Activated T-helper 17 cell treated with anti-CD3 and anti-CD28 coated beads, Interleukin-2, amount 50 U/mL, for 72 hours (primary cell): Measurements from ENCODE around the gene NEK7. TPM values are rescaled to one million over a fixed set of nuclear protein-coding genes. Genes with fewer than 3 reads are reported as not detected.
A peak's percentile ranks its signal among the peaks of the same experiment; 100 is the strongest.

Experiments used
- ATAC-seq: fragments of 150-1000 bp; cut with Tn5 transposase; replicated peaks from 2 replicates; pipeline ENCODE4 v1.10.0; 2021; ENCODE audit warnings: mild to moderate bottlenecking, moderate library complexity
- H3K27ac Mint-ChIP-seq: one replicate; pipeline ENCODE4 v1.8.0; 2022; ENCODE audit warnings: mixed read lengths
- H3K27me3 Mint-ChIP-seq: one replicate; pipeline ENCODE4 v1.8.0; 2022; ENCODE audit warnings: mixed read lengths
- H3K36me3 Mint-ChIP-seq: one replicate; pipeline ENCODE4 v1.8.0; 2022; ENCODE audit warnings: low read depth, mild to moderate bottlenecking, mixed read lengths
- H3K4me1 Mint-ChIP-seq: one replicate; pipeline ENCODE4 v1.8.0; 2022; ENCODE audit warnings: mixed read lengths
- H3K4me3 Mint-ChIP-seq: one replicate; pipeline ENCODE4 v1.8.0; 2022; ENCODE audit warnings: mild to moderate bottlenecking, mixed read lengths
- H3K9me3 Mint-ChIP-seq: one replicate; pipeline ENCODE4 v1.8.0; 2022; ENCODE audit warnings: mixed read lengths
- total RNA-seq, 2 donors: library from RNA; stranded (reverse); gene quantifications; one replicate each; pipeline ENCODE4 v1.2.3, GENCODE V29; 2022

Gene NEK7
- total RNA-seq, 2 donors from 2014 or later, result 64.3 to 76.9 TPM

DNA sequence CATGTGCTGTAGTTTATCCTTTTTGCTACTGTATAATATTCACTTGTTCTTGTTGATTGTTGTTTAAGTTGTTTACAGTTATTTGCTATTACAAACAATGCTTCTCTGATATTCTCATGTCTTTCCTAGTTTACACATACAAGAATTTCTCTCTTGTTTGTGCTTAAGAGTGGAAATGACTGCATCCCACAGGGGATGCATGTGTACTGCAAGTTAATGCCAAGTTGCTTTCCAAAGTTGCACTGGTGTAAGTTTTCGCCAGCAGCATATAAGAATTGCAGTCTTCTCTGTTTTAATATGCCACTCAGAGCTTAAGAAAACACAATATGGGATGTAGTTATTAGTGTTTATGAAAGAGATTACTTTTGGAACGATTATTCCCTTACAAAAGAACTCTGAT lies 97.7 kb downstream of the NEK7 start:
- peaks cover 9% of the 10 kb centered on the region for H3K36me3 Mint-ChIP-seq
- H3K27ac Mint-ChIP-seq, result no peak overlapping the region
- no peaks in the 10 kb centered on the region for H3K9me3 Mint-ChIP-seq
- peaks cover 32% of the 10 kb centered on the region for H3K4me1 Mint-ChIP-seq
- no peak overlapping the region for H3K4me3 Mint-ChIP-seq
- ATAC-seq, result no peak
- H3K27me3 Mint-ChIP-seq, result no peaks in the 10 kb centered on the region

DNA sequence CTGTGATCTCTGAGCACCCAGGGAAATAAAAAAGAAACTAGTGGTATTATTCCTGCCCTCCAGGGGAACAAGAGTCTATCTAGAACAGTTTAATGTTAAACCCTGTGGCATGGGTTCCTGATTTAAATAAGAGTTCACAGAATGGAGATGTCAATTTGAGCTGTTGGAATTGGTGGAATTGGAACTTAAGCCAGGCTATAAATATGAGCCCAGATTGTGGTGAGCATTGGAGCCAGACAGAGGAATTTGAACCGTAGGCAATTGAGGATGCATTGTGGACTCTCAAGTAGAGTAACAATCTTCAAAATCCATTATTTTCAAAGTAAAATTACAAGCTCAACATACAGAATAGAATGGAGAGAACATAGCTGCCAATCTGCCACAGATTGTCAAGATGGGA lies 98.2 kb downstream of the NEK7 start:
- ATAC-seq, result no peak
- Mint-ChIP-seq H3K9me3 (no peaks in the 10 kb centered on the region), H3K27ac (no peak overlapping the region), H3K4me1 (peaks cover 36% of the 10 kb centered on the region), H3K36me3 (peaks cover 9% of the 10 kb centered on the region), H3K4me3 (no peak overlapping the region), H3K27me3 (no peaks in the 10 kb centered on the region)

GRCh38 chr1:198255784-198256183 lies 99.0 kb downstream of the NEK7 start:
- Mint-ChIP-seq H3K27ac (no peak overlapping the region), H3K4me3 (no peak overlapping the region), H3K27me3 (no peaks in the 10 kb centered on the region), H3K4me1 (peaks cover 41% of the 10 kb centered on the region), H3K9me3 (no peaks in the 10 kb centered on the region), H3K36me3 (peaks cover 9% of the 10 kb centered on the region)
- no peak for ATAC-seq

DNA sequence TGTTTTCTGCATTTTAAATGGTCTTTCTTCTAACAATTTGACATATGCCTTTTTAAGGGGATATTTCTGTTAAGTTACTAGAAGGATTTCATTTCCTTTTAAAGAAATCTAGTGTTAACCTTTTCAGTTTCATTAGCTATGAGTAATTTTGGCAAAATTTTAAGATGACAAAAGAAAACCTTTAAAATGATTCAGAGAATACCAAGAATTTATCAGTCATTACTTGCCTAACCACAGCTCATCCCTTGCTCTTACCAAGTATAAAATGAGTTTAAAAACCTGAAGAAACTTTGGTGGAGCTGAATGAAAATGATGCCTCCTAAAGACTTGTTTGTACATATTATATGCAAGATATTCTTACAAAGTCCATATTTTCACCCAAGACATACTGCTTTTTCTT lies 101.7 kb downstream of the NEK7 start:
- peak; percentile 81 for ATAC-seq
- Mint-ChIP-seq H3K4me3 (peak overlapping the region; percentile 57), H3K36me3 (peaks cover 15% of the 10 kb centered on the region), H3K9me3 (no peaks in the 10 kb centered on the region), H3K27me3 (no peaks in the 10 kb centered on the region), H3K27ac (peak overlapping the region; percentile 67), H3K4me1 (peaks cover 28% of the 10 kb centered on the region)

- no peak for ATAC-seq
- Mint-ChIP-seq H3K27ac (peak overlapping the region; percentile 73), H3K27me3 (no peaks in the 10 kb centered on the region), H3K4me1 (peaks cover 24% of the 10 kb centered on the region), H3K4me3 (peak overlapping the region; percentile 57), H3K36me3 (peaks cover 21% of the 10 kb centered on the region), H3K9me3 (no peaks in the 10 kb centered on the region)
These were observed 102.7 kb downstream of the NEK7 start for GRCh38 chr1:198259333-198260074.

DNA sequence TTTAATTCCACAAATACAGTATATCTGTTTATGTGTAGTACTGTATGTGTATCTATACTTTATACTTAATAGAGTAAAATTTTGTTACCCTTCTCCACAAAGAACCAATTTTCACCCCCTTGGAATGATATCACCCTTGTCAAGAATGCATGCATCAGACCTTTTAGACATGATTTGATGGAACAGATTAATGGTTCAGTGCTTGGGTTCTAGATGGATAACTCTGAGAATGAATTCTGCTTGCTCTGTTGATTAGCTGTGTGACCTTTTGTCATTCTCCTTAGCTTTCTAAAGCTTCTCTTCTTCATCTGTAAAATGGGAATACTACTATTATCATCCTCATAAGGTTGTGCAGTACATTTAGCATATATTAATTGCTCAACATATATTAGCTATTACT lies 105.1 kb downstream of the NEK7 start:
- no peaks in the 10 kb centered on the region for H3K27me3 Mint-ChIP-seq
- H3K9me3 Mint-ChIP-seq, result no peaks in the 10 kb centered on the region
- peaks cover 21% of the 10 kb centered on the region for H3K36me3 Mint-ChIP-seq
- peaks cover 24% of the 10 kb centered on the region for H3K4me1 Mint-ChIP-seq
- no peak for ATAC-seq
- H3K4me3 Mint-ChIP-seq, result no peak overlapping the region
- no peak overlapping the region for H3K27ac Mint-ChIP-seq

DNA sequence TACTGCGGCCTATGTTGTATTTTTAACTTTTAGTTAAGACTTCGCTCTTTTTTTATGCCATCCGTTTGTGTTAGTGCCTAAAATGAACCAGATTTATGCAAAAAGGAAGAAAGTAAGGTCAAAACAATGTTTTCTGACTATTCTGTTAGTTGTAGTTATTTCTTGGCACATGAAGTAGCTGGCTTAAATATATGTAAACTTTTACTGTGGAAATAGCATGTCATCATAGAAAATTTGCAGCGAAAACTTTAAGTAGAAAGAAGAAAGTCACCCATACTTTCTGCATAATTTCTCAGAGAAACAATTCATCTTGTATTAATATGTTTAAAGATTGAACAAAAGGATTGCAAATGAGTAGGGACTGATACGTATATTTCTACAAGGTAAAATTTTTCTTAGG lies 106.4 kb downstream of the NEK7 start:
- Mint-ChIP-seq H3K27me3 (no peaks in the 10 kb centered on the region), H3K36me3 (peaks cover 21% of the 10 kb centered on the region), H3K4me1 (peaks cover 18% of the 10 kb centered on the region), H3K4me3 (no peak overlapping the region), H3K27ac (no peak overlapping the region), H3K9me3 (no peaks in the 10 kb centered on the region)
- ATAC-seq, result no peak

- no peak for ATAC-seq
These were observed 107.5 kb downstream of the NEK7 start for GRCh38 chr1:198264282-198264681.

DNA sequence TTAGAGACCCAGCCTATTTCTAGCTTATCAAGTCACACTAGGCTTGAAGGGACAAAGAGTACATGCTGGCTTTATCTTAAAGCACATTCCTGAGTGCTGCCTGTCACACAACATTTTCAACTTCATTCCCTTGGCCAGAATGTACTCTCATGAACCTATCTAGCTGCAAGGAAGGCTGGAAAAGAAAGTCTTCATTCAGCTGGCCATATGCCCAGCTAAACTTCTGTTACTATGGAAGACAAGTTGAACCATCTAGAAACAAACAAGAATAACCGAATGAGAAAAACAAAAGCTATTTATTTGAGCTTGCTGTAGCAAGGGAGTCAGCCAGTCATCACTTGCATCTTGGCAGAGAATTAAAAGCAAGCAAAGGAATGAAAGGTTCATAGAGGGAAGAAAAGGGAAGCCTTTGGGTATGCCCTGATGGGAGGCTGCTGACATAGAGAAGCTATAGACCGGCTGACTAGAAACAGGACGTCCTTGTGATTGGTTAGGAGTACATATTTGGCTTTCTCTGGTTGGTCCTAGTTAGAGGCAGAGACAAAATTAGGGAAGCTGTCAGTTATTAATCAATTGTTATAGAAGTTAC lies 108.4 kb downstream of the NEK7 start:
- no peak for ATAC-seq
- peaks cover 21% of the 10 kb centered on the region for H3K36me3 Mint-ChIP-seq
- H3K27ac Mint-ChIP-seq, result no peak overlapping the region
- no peak overlapping the region for H3K4me3 Mint-ChIP-seq
- peaks cover 8% of the 10 kb centered on the region for H3K4me1 Mint-ChIP-seq
- H3K9me3 Mint-ChIP-seq, result no peaks in the 10 kb centered on the region
- no peaks in the 10 kb centered on the region for H3K27me3 Mint-ChIP-seq

More at GRCh38 chr1:198264282-198264681, 107.5 kb downstream of the NEK7 start:
- Mint-ChIP-seq H3K36me3 (peaks cover 21% of the 10 kb centered on the region), H3K27me3 (no peaks in the 10 kb centered on the region), H3K27ac (no peak overlapping the region), H3K4me1 (peaks cover 14% of the 10 kb centered on the region), H3K9me3 (no peaks in the 10 kb centered on the region), H3K4me3 (no peak overlapping the region)

GRCh38 chr1:198267056-198267455 lies 110.3 kb downstream of the NEK7 start:
- no peak for ATAC-seq
- no peaks in the 10 kb centered on the region for H3K9me3 Mint-ChIP-seq
- H3K36me3 Mint-ChIP-seq, result peaks cover 21% of the 10 kb centered on the region
- no peak overlapping the region for H3K27ac Mint-ChIP-seq
- no peaks in the 10 kb centered on the region for H3K27me3 Mint-ChIP-seq
- no peak overlapping the region for H3K4me3 Mint-ChIP-seq
- no peaks in the 10 kb centered on the region for H3K4me1 Mint-ChIP-seq

DNA sequence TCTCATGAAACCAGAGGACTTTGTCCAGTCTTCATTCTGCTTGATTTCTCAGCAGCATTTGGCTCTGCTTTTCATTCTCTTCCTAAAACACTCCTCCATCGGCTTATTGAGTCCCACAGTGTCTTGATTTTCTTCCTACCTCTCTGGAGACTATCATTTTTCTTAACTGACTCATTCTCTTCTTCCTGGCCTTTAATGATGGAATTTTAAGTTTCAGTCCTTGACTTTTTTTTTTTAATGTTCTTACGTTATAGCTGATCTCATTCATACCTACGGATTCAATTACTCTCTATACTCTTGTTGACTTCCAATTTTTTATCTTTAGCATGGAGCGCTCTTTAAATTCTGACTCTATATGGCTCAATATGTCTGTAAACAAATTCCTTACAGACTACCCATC lies 111.1 kb downstream of the NEK7 start:
- Mint-ChIP-seq H3K27ac (no peak overlapping the region), H3K36me3 (peaks cover 19% of the 10 kb centered on the region), H3K4me1 (no peaks in the 10 kb centered on the region), H3K4me3 (no peak overlapping the region), H3K27me3 (no peaks in the 10 kb centered on the region), H3K9me3 (no peaks in the 10 kb centered on the region)
- no peak for ATAC-seq

DNA sequence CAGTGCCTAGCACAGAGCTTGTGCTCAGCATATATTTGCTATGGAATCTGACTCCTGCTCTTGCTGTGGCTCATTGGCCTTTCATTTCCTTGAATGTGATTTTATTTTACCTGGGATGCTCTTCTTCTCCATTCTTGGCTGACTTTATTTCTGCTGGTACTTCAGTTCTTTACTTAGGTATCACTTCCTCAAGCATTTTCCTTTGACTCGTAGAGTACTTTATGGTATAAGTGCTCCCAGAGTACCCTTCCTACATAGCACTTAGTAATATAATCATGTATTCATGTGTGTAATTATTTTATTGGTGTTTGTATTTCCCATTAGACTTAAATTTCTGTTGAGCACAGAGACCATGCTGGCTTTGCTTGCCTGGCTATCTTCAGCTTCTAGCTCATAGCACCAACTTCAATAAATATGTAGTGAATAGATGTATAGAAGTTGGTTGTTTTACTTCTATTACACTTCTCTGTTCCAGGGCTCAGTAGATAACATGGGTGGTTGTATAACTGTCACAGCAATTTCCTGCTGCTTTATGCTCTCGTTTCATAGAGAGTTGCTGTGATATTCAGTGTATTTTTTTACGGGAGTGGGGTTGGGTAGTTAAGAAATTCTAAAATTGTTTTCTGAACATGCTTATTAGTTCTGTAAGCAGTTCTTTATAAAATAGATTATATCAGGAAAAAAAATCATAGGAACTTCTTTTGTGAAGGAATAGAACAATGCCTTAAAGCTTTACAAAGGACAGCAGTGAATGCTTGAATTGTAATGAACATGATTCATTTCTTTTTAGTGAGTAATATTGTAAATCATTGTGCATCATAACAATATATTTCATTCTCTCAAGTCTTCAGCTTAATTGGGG lies 112.2 kb downstream of the NEK7 start:
- H3K27ac Mint-ChIP-seq, result no peak overlapping the region
- no peak for ATAC-seq
- no peaks in the 10 kb centered on the region for H3K4me1 Mint-ChIP-seq
- no peaks in the 10 kb centered on the region for H3K27me3 Mint-ChIP-seq
- no peak overlapping the region for H3K4me3 Mint-ChIP-seq
- H3K9me3 Mint-ChIP-seq, result no peaks in the 10 kb centered on the region
- peaks cover 18% of the 10 kb centered on the region for H3K36me3 Mint-ChIP-seq

- Mint-ChIP-seq H3K4me1 (no peaks in the 10 kb centered on the region), H3K9me3 (no peaks in the 10 kb centered on the region), H3K27ac (no peak overlapping the region), H3K27me3 (no peaks in the 10 kb centered on the region), H3K36me3 (peaks cover 15% of the 10 kb centered on the region), H3K4me3 (no peak overlapping the region)
- no peak for ATAC-seq
These were observed 112.8 kb downstream of the NEK7 start for GRCh38 chr1:198269646-198269940.

DNA sequence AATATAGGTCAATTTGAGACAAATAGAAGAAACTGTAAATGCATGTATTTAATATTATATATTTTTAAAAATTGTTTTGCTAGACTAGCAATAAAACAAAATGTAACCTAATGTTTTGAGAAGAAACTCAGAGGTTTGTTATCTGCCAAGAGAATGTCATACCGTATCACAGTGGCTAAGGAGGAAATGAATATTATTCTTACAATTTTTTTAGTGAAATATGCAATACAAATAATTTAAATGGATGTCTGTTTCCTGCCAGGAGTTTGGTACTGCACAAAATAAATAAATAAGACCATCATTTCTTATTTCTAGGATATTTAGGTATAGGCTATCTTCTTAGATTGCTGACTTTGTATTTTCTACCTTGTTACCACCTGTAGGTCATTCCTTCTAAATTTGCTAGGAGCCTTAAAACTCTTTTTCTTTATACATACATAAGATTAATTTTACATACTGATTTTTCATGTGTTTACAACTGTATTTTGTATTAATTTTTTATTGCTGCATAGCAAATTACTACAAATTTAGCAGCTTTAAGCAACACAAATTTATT lies 113.6 kb downstream of the NEK7 start:
- H3K4me3 Mint-ChIP-seq, result no peak overlapping the region
- no peaks in the 10 kb centered on the region for H3K9me3 Mint-ChIP-seq
- no peak for ATAC-seq
- peaks cover 9% of the 10 kb centered on the region for H3K36me3 Mint-ChIP-seq
- H3K4me1 Mint-ChIP-seq, result no peaks in the 10 kb centered on the region
- H3K27me3 Mint-ChIP-seq, result no peaks in the 10 kb centered on the region
- H3K27ac Mint-ChIP-seq, result no peak overlapping the region

DNA sequence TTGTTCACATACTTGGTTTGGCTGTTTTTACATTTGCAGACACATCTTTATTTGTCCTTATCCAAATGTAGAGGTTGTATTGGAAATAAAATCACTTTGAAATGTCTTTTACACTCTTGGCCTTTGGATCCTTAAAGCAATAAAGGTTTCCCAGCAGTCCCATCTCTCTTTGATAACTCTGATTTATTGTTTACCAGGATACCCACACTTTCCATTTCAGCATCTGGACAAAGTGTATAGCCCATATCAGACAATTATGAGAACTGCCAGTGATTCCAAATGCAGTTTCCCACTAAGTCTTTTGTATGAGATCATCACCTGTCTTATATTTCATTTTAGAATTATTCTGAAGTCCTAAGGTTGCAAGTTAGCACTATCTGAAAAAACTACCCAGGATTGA lies 114.7 kb downstream of the NEK7 start:
- H3K27me3 Mint-ChIP-seq, result no peaks in the 10 kb centered on the region
- no peak for ATAC-seq

More for the DNA sequence above, 114.7 kb downstream of the NEK7 start:
- H3K4me1 Mint-ChIP-seq, result no peaks in the 10 kb centered on the region
- no peak overlapping the region for H3K27ac Mint-ChIP-seq
- no peak overlapping the region for H3K4me3 Mint-ChIP-seq
- H3K36me3 Mint-ChIP-seq, result peaks cover 7% of the 10 kb centered on the region
- no peaks in the 10 kb centered on the region for H3K9me3 Mint-ChIP-seq
